ENCODE measurements around the gene CD207.

DNA sequence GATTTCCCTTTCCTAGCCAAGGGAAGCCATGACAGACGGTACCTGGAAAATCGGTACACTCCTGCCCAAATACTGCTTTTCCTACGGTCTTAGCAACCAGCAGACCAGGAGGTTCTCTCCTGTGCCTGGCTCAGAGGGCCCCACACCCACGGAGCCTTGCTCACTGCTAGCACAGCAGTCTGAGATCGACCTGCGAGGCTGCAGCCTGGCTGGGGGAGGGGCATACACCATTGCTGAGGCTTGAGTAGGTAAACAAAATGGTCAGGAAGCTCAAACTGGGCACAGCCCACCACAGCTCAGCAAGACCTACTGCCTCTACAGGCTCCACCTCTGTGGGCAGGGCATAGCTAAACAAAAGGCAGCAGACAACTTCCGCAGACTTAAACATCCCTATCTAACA lies 6.8 kb upstream of the CD207 start:
- no peak for TF ChIP-seq POLR2A (IDR thresholded peaks at IDR 0.05)
- TF ChIP-seq, protein P1, sequence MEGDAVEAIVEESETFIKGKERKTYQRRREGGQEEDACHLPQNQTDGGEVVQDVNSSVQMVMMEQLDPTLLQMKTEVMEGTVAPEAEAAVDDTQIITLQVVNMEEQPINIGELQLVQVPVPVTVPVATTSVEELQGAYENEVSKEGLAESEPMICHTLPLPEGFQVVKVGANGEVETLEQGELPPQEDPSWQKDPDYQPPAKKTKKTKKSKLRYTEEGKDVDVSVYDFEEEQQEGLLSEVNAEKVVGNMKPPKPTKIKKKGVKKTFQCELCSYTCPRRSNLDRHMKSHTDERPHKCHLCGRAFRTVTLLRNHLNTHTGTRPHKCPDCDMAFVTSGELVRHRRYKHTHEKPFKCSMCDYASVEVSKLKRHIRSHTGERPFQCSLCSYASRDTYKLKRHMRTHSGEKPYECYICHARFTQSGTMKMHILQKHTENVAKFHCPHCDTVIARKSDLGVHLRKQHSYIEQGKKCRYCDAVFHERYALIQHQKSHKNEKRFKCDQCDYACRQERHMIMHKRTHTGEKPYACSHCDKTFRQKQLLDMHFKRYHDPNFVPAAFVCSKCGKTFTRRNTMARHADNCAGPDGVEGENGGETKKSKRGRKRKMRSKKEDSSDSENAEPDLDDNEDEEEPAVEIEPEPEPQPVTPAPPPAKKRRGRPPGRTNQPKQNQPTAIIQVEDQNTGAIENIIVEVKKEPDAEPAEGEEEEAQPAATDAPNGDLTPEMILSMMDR (IDR thresholded peaks at IDR 0.05): no peak

Data from tibial nerve (tissue), 3 donors.